Neural cell (in vitro differentiated cells): ENCODE results near the gene DLG2. TPM values are rescaled to one million over a fixed set of nuclear protein-coding genes. Genes with fewer than 3 reads are reported as not detected.

ENCODE experiments used
- H2AFZ ChIP-seq: fragments of 200-600, 300-800 bp; sonication (generic), shearing (Covaris generic); 2 replicates; pipeline ENCODE4 v1.6.0; 2014; ENCODE audit warnings: low read depth, mild to moderate bottlenecking, antibody characterized with exemption, low read length, moderate library complexity
- H3F3A ChIP-seq: fragments of 200-600 bp; shearing (Covaris generic); 2 replicates; pipeline ENCODE4 v1.6.1; 2016; ENCODE audit warnings: mild to moderate bottlenecking, moderate library complexity, mixed read lengths, antibody characterized with exemption, low read length; ENCODE audit not compliant: insufficient read depth, poor library complexity, severe bottlenecking
- H3K27ac ChIP-seq: fragments of 200-600, 300-800 bp; sonication (generic), shearing (Covaris generic); 2 replicates; pipeline ENCODE4 v1.5.1; 2014; ENCODE audit warnings: mild to moderate bottlenecking, low read length, moderate library complexity
- H3K27me3 ChIP-seq: fragments of 300-800, 200-600 bp; sonication (generic), shearing (Covaris generic); 2 replicates; pipeline ENCODE4 v1.6.0; 2014; ENCODE audit warnings: mild to moderate bottlenecking, low read depth, low read length, moderate library complexity; ENCODE audit not compliant: insufficient read depth
- H3K36me3 ChIP-seq: fragments of 300-800, 200-600 bp; sonication (generic), shearing (Covaris generic); 2 replicates; pipeline ENCODE4 v1.5.1; 2014; ENCODE audit warnings: mild to moderate bottlenecking, antibody characterized with exemption, low read length, moderate library complexity; ENCODE audit not compliant: insufficient read depth
- H3K4me2 ChIP-seq: fragments of 300-800, 200-600 bp; sonication (generic), shearing (Covaris generic); 2 replicates; pipeline ENCODE4 v1.6.0; 2014; ENCODE audit warnings: mild to moderate bottlenecking, low read length
- H3K4me3 ChIP-seq: fragments of 300-800, 200-600 bp; sonication (generic), shearing (Covaris generic); 2 replicates; pipeline ENCODE4 v1.5.1; 2014; ENCODE audit warnings: mild to moderate bottlenecking, low read length, moderate library complexity
- H3K79me2 ChIP-seq: fragments of 200-600 bp; shearing (Covaris generic); replicated peaks from 2 replicates; pipeline ENCODE4 v1.6.0; 2014; ENCODE audit warnings: mild to moderate bottlenecking, low read length, moderate library complexity; ENCODE audit not compliant: insufficient read depth
- H3K9ac ChIP-seq: fragments of 300-800, 200-600 bp; sonication (generic), shearing (Covaris generic); 2 replicates; pipeline ENCODE4 v1.6.1; 2016; ENCODE audit warnings: mild to moderate bottlenecking, low read length, mixed read lengths
- H3K9me2 ChIP-seq: fragments of 200-600 bp; shearing (Covaris generic); 2 replicates; pipeline ENCODE4 v1.6.1; 2016; ENCODE audit warnings: mild to moderate bottlenecking, low read length, mixed read lengths; ENCODE audit not compliant: insufficient read depth
- H3K9me3 ChIP-seq: fragments of 200-600, 300-800 bp; sonication (generic), shearing (Covaris generic); 2 replicates; pipeline ENCODE4 v1.6.1; 2016; ENCODE audit warnings: mild to moderate bottlenecking, mixed run types, low read length, moderate library complexity, mixed read lengths
- H4K20me1 ChIP-seq: fragments of 200-600 bp; shearing (Covaris generic); 2 replicates; pipeline ENCODE4 v1.6.1; 2016; ENCODE audit warnings: mild to moderate bottlenecking, mixed run types; ENCODE audit not compliant: insufficient read depth
- EP300 ChIP-seq: fragments of 450-650 bp; conservative IDR thresholded peaks from 2 replicates; pipeline ENCODE4 v1.6.1; 2014; ENCODE audit warnings: antibody characterized with exemption, mild to moderate bottlenecking, moderate library complexity; ENCODE audit not compliant: poor library complexity, severe bottlenecking
- EZH2 ChIP-seq: fragments of 200-600, 300-800 bp; shearing (Covaris generic), sonication (generic); IDR thresholded peaks from 2 replicates; pipeline ENCODE4 v1.6.1; 2014; ENCODE audit warnings: antibody characterized with exemption, low read length, borderline replicate concordance, mild to moderate bottlenecking; ENCODE audit not compliant: insufficient read depth, poor library complexity, severe bottlenecking
- MXI1 ChIP-seq: fragments of 450-650 bp; conservative IDR thresholded peaks from 2 replicates; pipeline ENCODE4 v1.6.1; 2014; ENCODE audit warnings: antibody characterized with exemption, mild to moderate bottlenecking; ENCODE audit not compliant: poor library complexity, severe bottlenecking
- POLR2AphosphoS5 ChIP-seq: IDR thresholded peaks from 2 replicates; pipeline ENCODE4 v1.6.1; 2012
- RAD21 ChIP-seq: fragments of 450-650 bp; conservative IDR thresholded peaks from 2 replicates; pipeline ENCODE4 v1.6.1; 2014; ENCODE audit warnings: antibody characterized with exemption, mild to moderate bottlenecking, moderate library complexity
- SMC3 ChIP-seq: fragments of 450-650 bp; conservative IDR thresholded peaks from 2 replicates; pipeline ENCODE4 v1.6.1; 2014; ENCODE audit warnings: antibody characterized with exemption, mild to moderate bottlenecking, moderate library complexity; ENCODE audit not compliant: poor library complexity
- TAF1 ChIP-seq: IDR thresholded peaks from 2 replicates; pipeline ENCODE4 v1.6.1; 2012; ENCODE audit warnings: low read depth
- polyA plus RNA-seq: library from polyadenylated mRNA; depleted of rRNA; stranded (reverse); fragments of >200 nt; gene quantifications from 2 replicates; pipeline ENCODE4 v1.2.3, GENCODE V29; 2014
- TF ChIP-seq, protein P1 (sequence below): fragments of 450-650 bp; IDR thresholded peaks from 2 replicates; pipeline ENCODE4 v1.5.1; 2014; ENCODE audit warnings: antibody characterized with exemption, mild to moderate bottlenecking, moderate library complexity; ENCODE audit not compliant: poor library complexity, severe bottlenecking
- TF ChIP-seq, protein P2 (sequence below): IDR thresholded peaks from 2 replicates; pipeline ENCODE4 v1.6.1; 2012; ENCODE audit warnings: borderline replicate concordance

The DLG2 gene
- polyA plus RNA-seq, 1 donor from 2014 or later = 179 TPM

DNA sequence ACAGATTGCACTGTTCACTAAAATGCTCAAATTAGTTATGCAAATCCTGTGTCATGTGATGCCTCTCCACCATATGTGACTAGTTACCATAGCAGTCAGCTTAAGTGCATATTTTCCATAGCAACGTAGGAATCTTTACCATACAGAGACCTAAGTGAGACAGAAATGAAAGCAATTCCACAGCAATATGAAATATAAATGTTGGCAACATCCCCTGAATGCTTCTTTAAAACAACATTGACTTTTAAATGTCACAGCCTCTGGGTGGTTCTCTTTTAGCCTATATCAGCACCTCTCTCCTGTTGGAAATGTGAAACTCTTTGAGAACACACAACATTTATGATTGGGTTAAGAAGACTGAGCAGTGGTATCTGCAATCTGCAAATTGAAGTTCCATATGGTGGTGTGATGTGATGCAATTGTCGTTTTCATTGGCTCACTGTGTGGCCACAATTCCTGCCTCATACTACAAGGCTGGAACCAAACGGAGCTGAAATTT is 814.6 kb downstream of the DLG2 start:
- no peaks in the 10 kb centered on the region for H3F3A ChIP-seq
- H3K4me3 ChIP-seq = peak overlapping the region; percentile 31
- H3K27me3 ChIP-seq = no peaks in the 10 kb centered on the region
- H3K9me3 ChIP-seq = no peaks in the 10 kb centered on the region
- no peaks in the 10 kb centered on the region for H3K79me2 ChIP-seq
- peak overlapping the region; percentile 40 for H3K4me2 ChIP-seq
- no peaks in the 10 kb centered on the region for H3K9me2 ChIP-seq
- TF ChIP-seq TAF1 (no peak), RAD21 (no peak)
- TF ChIP-seq, protein P1, sequence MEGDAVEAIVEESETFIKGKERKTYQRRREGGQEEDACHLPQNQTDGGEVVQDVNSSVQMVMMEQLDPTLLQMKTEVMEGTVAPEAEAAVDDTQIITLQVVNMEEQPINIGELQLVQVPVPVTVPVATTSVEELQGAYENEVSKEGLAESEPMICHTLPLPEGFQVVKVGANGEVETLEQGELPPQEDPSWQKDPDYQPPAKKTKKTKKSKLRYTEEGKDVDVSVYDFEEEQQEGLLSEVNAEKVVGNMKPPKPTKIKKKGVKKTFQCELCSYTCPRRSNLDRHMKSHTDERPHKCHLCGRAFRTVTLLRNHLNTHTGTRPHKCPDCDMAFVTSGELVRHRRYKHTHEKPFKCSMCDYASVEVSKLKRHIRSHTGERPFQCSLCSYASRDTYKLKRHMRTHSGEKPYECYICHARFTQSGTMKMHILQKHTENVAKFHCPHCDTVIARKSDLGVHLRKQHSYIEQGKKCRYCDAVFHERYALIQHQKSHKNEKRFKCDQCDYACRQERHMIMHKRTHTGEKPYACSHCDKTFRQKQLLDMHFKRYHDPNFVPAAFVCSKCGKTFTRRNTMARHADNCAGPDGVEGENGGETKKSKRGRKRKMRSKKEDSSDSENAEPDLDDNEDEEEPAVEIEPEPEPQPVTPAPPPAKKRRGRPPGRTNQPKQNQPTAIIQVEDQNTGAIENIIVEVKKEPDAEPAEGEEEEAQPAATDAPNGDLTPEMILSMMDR = no peak
- no peaks in the 10 kb centered on the region for H3K36me3 ChIP-seq
- no peak overlapping the region for H3K9ac ChIP-seq
- H2AFZ ChIP-seq = no peak overlapping the region
- peak overlapping the region; percentile 13 for H3K27ac ChIP-seq
- no peaks in the 10 kb centered on the region for H4K20me1 ChIP-seq

DNA sequence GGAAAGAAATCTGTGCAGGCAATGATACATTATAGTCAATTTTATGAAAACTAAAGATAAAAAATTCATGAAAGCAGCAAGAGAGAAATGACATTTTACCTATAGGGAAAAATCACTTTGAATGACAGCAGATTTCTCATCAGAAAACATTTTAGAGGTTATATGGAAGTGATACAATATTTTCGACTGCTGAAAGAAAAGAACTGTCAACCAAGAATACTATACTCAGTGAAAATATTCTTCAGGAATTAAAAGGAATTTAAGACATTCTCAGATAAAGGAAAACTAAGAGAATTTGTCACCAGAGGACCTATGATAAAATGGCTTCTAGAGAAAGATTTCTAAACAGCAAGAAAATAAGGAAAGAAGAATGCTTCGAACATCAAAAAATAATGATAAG is 820.8 kb downstream of the DLG2 start:
- Histone ChIP-seq H3K9me3 (peaks cover 4% of the 10 kb centered on the region), H3K27ac (no peak overlapping the region), H3K4me3 (no peak overlapping the region), H3K79me2 (no peaks in the 10 kb centered on the region), H4K20me1 (no peaks in the 10 kb centered on the region), H3K4me2 (no peak overlapping the region), H3K36me3 (no peaks in the 10 kb centered on the region), H3K27me3 (no peaks in the 10 kb centered on the region), H3K9ac (no peak overlapping the region), H2AFZ (no peak overlapping the region), H3F3A (no peaks in the 10 kb centered on the region), H3K9me2 (no peaks in the 10 kb centered on the region)
- no peak for TF ChIP-seq EP300
- TF ChIP-seq, protein P2, sequence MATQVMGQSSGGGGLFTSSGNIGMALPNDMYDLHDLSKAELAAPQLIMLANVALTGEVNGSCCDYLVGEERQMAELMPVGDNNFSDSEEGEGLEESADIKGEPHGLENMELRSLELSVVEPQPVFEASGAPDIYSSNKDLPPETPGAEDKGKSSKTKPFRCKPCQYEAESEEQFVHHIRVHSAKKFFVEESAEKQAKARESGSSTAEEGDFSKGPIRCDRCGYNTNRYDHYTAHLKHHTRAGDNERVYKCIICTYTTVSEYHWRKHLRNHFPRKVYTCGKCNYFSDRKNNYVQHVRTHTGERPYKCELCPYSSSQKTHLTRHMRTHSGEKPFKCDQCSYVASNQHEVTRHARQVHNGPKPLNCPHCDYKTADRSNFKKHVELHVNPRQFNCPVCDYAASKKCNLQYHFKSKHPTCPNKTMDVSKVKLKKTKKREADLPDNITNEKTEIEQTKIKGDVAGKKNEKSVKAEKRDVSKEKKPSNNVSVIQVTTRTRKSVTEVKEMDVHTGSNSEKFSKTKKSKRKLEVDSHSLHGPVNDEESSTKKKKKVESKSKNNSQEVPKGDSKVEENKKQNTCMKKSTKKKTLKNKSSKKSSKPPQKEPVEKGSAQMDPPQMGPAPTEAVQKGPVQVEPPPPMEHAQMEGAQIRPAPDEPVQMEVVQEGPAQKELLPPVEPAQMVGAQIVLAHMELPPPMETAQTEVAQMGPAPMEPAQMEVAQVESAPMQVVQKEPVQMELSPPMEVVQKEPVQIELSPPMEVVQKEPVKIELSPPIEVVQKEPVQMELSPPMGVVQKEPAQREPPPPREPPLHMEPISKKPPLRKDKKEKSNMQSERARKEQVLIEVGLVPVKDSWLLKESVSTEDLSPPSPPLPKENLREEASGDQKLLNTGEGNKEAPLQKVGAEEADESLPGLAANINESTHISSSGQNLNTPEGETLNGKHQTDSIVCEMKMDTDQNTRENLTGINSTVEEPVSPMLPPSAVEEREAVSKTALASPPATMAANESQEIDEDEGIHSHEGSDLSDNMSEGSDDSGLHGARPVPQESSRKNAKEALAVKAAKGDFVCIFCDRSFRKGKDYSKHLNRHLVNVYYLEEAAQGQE = no peak
- no peak for TF ChIP-seq SMC3

DNA sequence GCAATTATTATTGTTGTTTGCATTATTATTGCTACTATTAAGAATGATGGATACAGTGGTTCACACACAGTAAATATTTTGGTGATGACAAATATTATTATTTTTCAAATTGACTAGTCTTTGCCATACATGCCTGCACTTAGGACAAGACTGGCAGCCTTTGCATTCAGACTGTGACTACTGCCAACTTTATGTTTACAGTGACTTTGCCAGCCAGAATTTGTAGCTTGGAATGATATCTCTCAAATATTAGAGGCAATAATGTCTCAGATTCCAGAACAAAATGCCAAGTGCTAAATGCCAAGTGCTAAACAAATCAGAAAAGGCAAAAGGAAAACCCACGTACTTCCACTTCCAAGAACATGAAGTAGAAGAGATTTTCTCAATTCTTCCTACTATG is 823.1 kb downstream of the DLG2 start:
- H3K9ac ChIP-seq = no peak overlapping the region
- no peak overlapping the region for H3K4me2 ChIP-seq
- H3K79me2 ChIP-seq = no peaks in the 10 kb centered on the region
- H3K27me3 ChIP-seq = no peaks in the 10 kb centered on the region
- no peak overlapping the region for H3K27ac ChIP-seq
- TF ChIP-seq TAF1 (no peak), EZH2 (no peak), SMC3 (no peak), EP300 (no peak), RAD21 (no peak), POLR2AphosphoS5 (no peak), MXI1 (no peak)
- TF ChIP-seq, protein P1 = no peak
- TF ChIP-seq, protein P2 = no peak
- H2AFZ ChIP-seq = no peak overlapping the region
- peaks cover 4% of the 10 kb centered on the region for H3K9me3 ChIP-seq
- no peak overlapping the region for H3K4me3 ChIP-seq
- no peaks in the 10 kb centered on the region for H4K20me1 ChIP-seq
- no peaks in the 10 kb centered on the region for H3F3A ChIP-seq
- no peaks in the 10 kb centered on the region for H3K9me2 ChIP-seq
- H3K36me3 ChIP-seq = no peaks in the 10 kb centered on the region
